ENCODE results near the gene RPS10. TPM values are rescaled to one million over a fixed set of nuclear protein-coding genes. Genes with fewer than 3 reads are reported as not detected.
"Not testable (repeated sequence)": the region's sequence is repeated elsewhere in the genome, so short reads cannot be mapped to it uniquely, and the experiment has no call there.

The RPS10 gene
- total RNA-seq, 2 experiments from 2014 or later: 1,124 to 1,323 TPM

- Mint-ChIP-seq H3K4me3 (no peak overlapping the region), H3K27me3 (no peaks in the 10 kb centered on the region), H3K4me1 (peaks cover 9% of the 10 kb centered on the region), H3K27ac (no peak overlapping the region), H3K36me3 (peaks cover 5% of the 10 kb centered on the region), H3K9me3 (ENCODE audit: low read depth) (no peaks in the 10 kb centered on the region)
- DNase-seq (no peak), ATAC-seq (no peak)
- CTCF ChIA-PET: interaction anchor here (0.6 to 0.7 kb wide), 2 partner anchors 137 to 224 kb away, joined by 3 read pairs; partner anchors contain the start of gene SMIM29
Observed at GRCh38 chr6:34385793-34386195, 40.1 kb downstream of the RPS10 start.

- CTCF ChIA-PET: no interaction called here
- Mint-ChIP-seq H3K4me3 (no peak overlapping the region), H3K4me1 (peaks cover 9% of the 10 kb centered on the region), H3K9me3 (ENCODE audit: low read depth) (no peaks in the 10 kb centered on the region), H3K27ac (no peak overlapping the region), H3K27me3 (no peaks in the 10 kb centered on the region), H3K36me3 (peaks cover 5% of the 10 kb centered on the region)
- ATAC-seq: no peak
- DNase-seq: no peak
Observed at GRCh38 chr6:34384321-34385153, 41.3 kb downstream of the RPS10 start.

GRCh38 chr6:34383656-34384320 is 42.1 kb downstream of the RPS10 start:
- Mint-ChIP-seq H3K36me3 (peaks cover 5% of the 10 kb centered on the region), H3K27me3 (no peaks in the 10 kb centered on the region), H3K4me3 (no peak overlapping the region), H3K4me1 (peaks cover 7% of the 10 kb centered on the region), H3K27ac (no peak overlapping the region), H3K9me3 (ENCODE audit: low read depth) (no peaks in the 10 kb centered on the region)
- ATAC-seq (no peak), DNase-seq (no peak)
- CTCF ChIA-PET: interaction anchor here (0.8 kb wide), 1 partner anchor 188 kb away, joined by 4 read pairs; no protein-coding TSS in a partner anchor

GRCh38 chr6:34383161-34383631 is 42.7 kb downstream of the RPS10 start:
- CTCF ChIA-PET: interaction anchor here (0.8 kb wide), 1 partner anchor 187 kb away, joined by 4 read pairs; no protein-coding TSS in a partner anchor
- peaks cover 7% of the 10 kb centered on the region for H3K36me3 Mint-ChIP-seq
- H3K4me1 Mint-ChIP-seq: peaks cover 7% of the 10 kb centered on the region

GRCh38 chr6:34381081-34381480 is 44.8 kb downstream of the RPS10 start:
- CTCF ChIA-PET: interaction anchor here (1.3 kb wide), 1 partner anchor 44 kb away, joined by 3 read pairs; the partner anchor contains the start of gene RPS10
- Mint-ChIP-seq H3K4me1 (peaks cover 2% of the 10 kb centered on the region), H3K36me3 (peaks cover 6% of the 10 kb centered on the region), H3K4me3 (no peak overlapping the region), H3K27ac (no peak overlapping the region), H3K9me3 (ENCODE audit: low read depth) (no peaks in the 10 kb centered on the region), H3K27me3 (no peaks in the 10 kb centered on the region)
- DNase-seq (no peak), ATAC-seq (no peak)

More at GRCh38 chr6:34383161-34383631, 42.7 kb downstream of the RPS10 start:
- Mint-ChIP-seq H3K27ac (no peak overlapping the region), H3K27me3 (no peaks in the 10 kb centered on the region), H3K9me3 (ENCODE audit: low read depth) (no peaks in the 10 kb centered on the region), H3K4me3 (no peak overlapping the region)
- DNase-seq (no peak), ATAC-seq (no peak)

DNA sequence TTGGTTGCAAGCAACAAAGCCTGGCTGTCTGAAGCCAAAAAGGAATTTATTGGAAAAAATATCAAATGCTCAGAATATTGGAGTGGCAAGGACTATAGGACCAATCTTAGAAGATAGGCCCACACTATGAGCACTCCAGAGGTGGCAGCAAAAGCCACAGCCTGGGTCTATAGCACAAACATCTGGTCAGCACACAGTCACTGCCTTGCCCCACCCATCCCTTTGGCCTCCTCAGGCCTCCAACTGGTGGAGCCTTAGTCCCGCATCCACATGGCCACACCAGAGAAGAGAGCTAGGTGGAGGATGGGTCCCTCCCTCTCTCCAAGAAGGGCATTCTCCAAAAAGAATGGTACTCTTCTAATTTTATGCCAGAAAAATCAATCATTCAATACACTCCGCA is 47.4 kb downstream of the RPS10 start:
- Mint-ChIP-seq H3K4me1 (peaks cover under 1% of the 10 kb centered on the region), H3K9me3 (ENCODE audit: low read depth) (no peaks in the 10 kb centered on the region), H3K36me3 (peaks cover 4% of the 10 kb centered on the region), H3K27me3 (no peaks in the 10 kb centered on the region), H3K27ac (no peak overlapping the region), H3K4me3 (no peak overlapping the region)
- ATAC-seq (no peak), DNase-seq (no peak)
- CTCF ChIA-PET: interaction anchor here (1.3 kb wide), 1 partner anchor 231 kb away, joined by 3 read pairs; no protein-coding TSS in a partner anchor

GRCh38 chr6:34377984-34378383 is 47.9 kb downstream of the RPS10 start:
- DNase-seq: no peak
- no peak for ATAC-seq
- Mint-ChIP-seq H3K4me3 (no peak overlapping the region), H3K27me3 (no peaks in the 10 kb centered on the region), H3K9me3 (ENCODE audit: low read depth) (no peaks in the 10 kb centered on the region), H3K27ac (no peak overlapping the region), H3K36me3 (peaks cover 4% of the 10 kb centered on the region), H3K4me1 (no peaks in the 10 kb centered on the region)
- CTCF ChIA-PET: interaction anchor here (0.5 to 1.3 kb wide), 2 partner anchors 38 to 232 kb away, joined by 3 read pairs; no protein-coding TSS in a partner anchor

GRCh38 chr6:34377571-34377970 is 48.3 kb downstream of the RPS10 start:
- CTCF ChIA-PET: interaction anchor here (0.5 to 1.3 kb wide), 2 partner anchors 38 to 232 kb away, joined by 3 read pairs; no protein-coding TSS in a partner anchor
- not testable (repeated sequence) for H3K4me1 Mint-ChIP-seq; DNase-seq; H3K27ac Mint-ChIP-seq; H3K27me3 Mint-ChIP-seq; H3K4me3 Mint-ChIP-seq; ATAC-seq; H3K9me3 Mint-ChIP-seq (ENCODE audit: low read depth); H3K36me3 Mint-ChIP-seq

- H3K27me3 Mint-ChIP-seq: no peaks in the 10 kb centered on the region
- ATAC-seq (no peak), DNase-seq (no peak)
- peaks cover 11% of the 10 kb centered on the region for H3K36me3 Mint-ChIP-seq
- CTCF ChIA-PET: no interaction called here
- H3K4me1 Mint-ChIP-seq: peaks cover 2% of the 10 kb centered on the region
- H3K27ac Mint-ChIP-seq: no peak overlapping the region
- H3K4me3 Mint-ChIP-seq: no peak overlapping the region
- no peaks in the 10 kb centered on the region for H3K9me3 Mint-ChIP-seq (ENCODE audit: low read depth)
Observed at GRCh38 chr6:34375833-34376232, 50.0 kb downstream of the RPS10 start.

- peaks cover 2% of the 10 kb centered on the region for H3K4me1 Mint-ChIP-seq
- DNase-seq (no peak), ATAC-seq (no peak)
- CTCF ChIA-PET: no interaction called here
- H3K36me3 Mint-ChIP-seq: peaks cover 11% of the 10 kb centered on the region
- H3K27me3 Mint-ChIP-seq: no peaks in the 10 kb centered on the region
- no peaks in the 10 kb centered on the region for H3K9me3 Mint-ChIP-seq (ENCODE audit: low read depth)
- H3K27ac Mint-ChIP-seq: no peak overlapping the region
- no peak overlapping the region for H3K4me3 Mint-ChIP-seq
Observed at GRCh38 chr6:34374508-34374907, 51.4 kb downstream of the RPS10 start.

GRCh38 chr6:34374069-34374468 is 51.8 kb downstream of the RPS10 start:
- H3K4me1 Mint-ChIP-seq: peaks cover 2% of the 10 kb centered on the region
- peaks cover 11% of the 10 kb centered on the region for H3K36me3 Mint-ChIP-seq
- DNase-seq (no peak), ATAC-seq (no peak)
- H3K27me3 Mint-ChIP-seq: no peaks in the 10 kb centered on the region
- H3K4me3 Mint-ChIP-seq: no peak overlapping the region
- CTCF ChIA-PET: no interaction called here
- H3K27ac Mint-ChIP-seq: no peak overlapping the region
- H3K9me3 Mint-ChIP-seq (ENCODE audit: low read depth): no peaks in the 10 kb centered on the region

DNA sequence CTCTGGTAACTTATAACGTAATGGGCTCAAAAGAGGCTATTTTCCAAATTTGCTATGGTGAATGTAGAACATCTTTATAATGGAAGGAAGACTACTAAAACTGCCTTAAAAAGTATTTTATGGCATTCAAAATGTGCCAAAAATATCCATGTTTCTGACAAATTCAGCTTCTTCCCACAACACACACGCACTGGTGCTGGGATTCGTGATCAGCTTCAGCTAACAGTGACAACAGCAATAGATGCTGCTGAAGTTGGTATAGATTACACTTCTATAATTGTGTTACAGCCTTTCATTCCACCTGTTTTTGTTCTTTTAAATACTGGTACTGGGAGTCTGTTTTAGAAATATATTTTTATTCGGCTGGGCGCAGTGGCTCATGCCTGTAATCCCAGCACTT is 52.4 kb downstream of the RPS10 start:
- CTCF ChIA-PET: no interaction called here
- Mint-ChIP-seq H3K4me1 (peaks cover 2% of the 10 kb centered on the region), H3K27ac (no peak overlapping the region), H3K4me3 (no peak overlapping the region), H3K36me3 (peaks cover 8% of the 10 kb centered on the region), H3K9me3 (ENCODE audit: low read depth) (no peaks in the 10 kb centered on the region), H3K27me3 (no peaks in the 10 kb centered on the region)
- no peak for ATAC-seq
- no peak for DNase-seq

DNA sequence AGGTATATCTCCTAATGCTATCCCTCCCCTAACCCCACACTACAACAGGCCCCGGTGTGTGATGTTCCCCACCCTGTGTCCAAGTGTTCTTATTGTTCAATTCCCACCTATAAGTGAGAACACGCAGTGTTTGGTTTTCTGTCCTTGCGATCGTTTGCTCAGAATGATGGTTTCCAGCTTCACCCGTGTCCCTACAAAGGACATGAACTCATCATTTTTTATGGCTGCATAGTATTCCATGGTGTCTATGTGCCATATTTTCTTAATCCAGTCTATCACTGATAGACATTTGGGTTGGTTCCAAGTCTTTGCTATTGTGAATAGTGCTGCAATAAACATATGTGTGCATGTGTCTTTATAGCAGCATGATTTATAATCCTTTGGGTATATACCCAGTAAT is 54.0 kb downstream of the RPS10 start:
- H3K27ac Mint-ChIP-seq; H3K4me1 Mint-ChIP-seq; H3K9me3 Mint-ChIP-seq (ENCODE audit: low read depth); ATAC-seq; DNase-seq; CTCF ChIA-PET; H3K27me3 Mint-ChIP-seq; H3K4me3 Mint-ChIP-seq; H3K36me3 Mint-ChIP-seq: not testable (repeated sequence)

Data from activated CD8-positive, alpha-beta memory T cell treated with anti-CD3 and anti-CD28 coated beads, Interleukin-2, amount 10 ng/mL, durations not matched to agents 7 days and 5 days (primary cell).